Hematopoietic multipotent progenitor cell treated with erythropoietin and hydrocortisone succinate and interleukin-3 and kit ligand, for 4 days (in vitro differentiated cells): ENCODE results near the gene SLC6A19.
A peak's percentile ranks its signal among the peaks of the same experiment; 100 is the strongest.

Experiments used
- DNase-seq: peaks from one replicate; pipeline ENCODE4 v3.0.0-alpha.2; 2015

The SLC6A19 gene

GRCh38 chr5:1197876-1198666, 3.3 kb upstream of the SLC6A19 start:
- no peak for DNase-seq

- DNase-seq = no peak
Observed at GRCh38 chr5:1199340-1199648, 2.1 kb upstream of the SLC6A19 start.

DNA sequence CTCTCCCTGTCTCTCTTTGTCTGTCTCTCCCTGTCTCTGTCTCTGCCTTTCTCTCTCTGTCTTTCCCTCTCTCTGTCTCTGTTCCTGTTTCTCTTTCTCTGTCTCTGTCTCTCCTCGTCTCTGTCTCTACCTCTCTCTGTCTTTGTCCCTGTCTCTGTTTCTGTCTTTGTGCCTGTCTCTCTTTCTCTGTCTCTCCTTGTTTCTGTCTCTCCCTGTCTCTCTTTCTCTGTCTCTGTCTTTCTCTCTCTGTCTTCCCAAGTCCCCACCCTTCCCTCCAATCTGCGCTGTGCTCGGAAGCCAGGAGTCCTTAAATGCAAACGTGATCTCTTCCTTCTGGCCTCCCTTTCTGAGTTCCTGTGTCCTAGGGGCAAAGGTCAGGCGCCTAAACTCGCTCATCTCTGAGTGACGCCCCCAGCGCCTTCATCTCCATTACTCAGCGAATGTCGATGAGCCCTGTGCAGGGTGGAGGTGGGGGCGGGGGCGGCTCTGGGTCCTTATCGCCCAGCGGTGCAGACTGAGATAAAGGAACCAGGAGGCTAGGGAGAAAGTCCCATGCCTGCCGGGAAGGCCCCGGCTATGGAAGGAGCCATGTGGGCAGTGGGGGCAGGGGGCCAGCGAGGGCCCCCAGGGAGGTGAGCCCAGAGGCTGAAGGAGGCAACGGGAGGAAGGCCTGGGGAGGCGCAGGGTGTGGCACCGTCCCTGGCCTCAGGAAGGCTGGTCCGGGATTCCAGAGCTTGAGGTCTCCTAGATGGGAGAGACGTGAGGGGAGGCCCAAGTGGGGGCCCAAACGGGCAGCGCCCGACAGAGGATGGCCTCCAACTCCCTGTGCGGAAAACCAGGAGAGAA, 1.5 kb upstream of the SLC6A19 start:
- peak; percentile 62 for DNase-seq

DNA sequence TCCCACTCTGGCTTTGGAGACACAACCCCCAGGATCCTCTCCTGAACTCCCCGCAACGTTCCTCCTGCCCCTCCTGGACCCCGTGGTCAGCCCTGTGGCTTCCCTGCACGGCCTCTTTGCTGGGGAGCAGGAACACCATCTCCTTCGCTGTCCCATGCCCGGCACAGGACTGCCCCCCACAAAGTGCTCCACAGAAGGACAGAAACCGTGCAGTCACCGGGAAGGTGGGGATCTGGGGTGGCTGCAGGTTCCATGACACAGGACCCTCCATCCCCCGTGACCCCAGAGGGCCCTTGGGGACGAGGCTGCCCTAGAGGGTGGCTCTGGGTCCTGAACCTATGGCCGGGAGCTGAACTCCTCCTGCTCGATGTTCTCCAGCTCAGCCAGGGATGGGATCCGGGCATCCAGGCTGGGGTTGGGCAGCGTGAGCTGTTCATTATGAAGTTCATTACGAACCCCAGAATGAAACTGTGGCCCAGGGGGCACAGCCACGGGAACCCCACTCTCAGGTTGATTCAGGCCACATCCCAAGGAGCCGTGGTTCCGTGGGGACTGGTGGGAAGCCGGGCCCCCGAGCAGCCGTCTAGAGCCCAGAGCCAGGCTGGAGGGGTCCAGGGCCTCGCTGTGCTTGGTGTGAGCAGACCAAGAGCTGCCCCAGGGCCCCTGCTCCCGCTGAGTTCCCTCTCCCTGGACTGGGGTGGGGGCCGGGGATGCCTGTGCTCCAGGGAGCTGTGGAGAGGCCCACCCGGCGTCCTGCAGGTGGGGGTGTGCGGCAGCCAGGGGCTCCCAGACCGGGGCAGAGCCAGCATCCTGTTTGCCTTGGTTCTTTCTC, 684 bp upstream of the SLC6A19 start:
- DNase-seq = no peak

GRCh38 chr5:1202026-1202797, 817 bp downstream of the SLC6A19 start:
- no peak for DNase-seq

- no peak for DNase-seq
Observed at GRCh38 chr5:1202798-1203185, 1.4 kb downstream of the SLC6A19 start.

- DNase-seq = no peak
Observed at GRCh38 chr5:1203311-1203967, 2.0 kb downstream of the SLC6A19 start.

DNA sequence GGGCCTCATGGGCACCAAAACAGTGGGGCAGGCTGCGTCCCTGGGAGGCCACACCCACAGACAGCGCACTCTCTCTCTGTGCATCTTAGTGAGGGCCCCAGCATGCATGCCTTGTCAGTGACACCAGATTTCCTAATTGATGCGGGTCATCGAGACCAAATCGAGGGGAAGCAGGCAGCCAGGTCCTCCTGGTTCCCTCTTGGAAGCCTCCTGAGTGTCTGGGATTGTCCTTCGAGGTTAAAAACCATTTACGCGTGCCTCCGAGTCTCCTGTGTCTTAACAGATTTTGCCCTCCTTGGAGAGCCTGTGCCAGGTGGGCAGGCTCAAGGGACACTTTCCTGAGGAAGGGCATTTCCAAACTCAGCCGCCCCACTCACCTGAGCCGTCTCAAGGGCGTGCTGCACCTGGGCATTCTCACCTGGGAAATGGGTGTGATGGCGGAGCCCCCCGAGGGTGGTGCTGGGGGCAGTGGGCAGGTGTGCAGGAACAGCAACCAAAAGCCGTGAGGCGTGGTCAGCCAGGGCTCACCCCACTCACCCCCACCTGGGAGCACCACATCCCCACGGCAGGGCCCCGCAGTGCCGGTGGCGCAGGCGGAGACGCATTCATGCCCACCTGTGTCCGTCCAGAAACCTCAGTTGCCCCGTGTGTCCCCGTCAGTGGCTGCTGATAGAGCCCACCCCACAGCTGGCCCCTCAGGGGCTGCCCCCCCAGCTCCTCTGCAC, 2.7 kb downstream of the SLC6A19 start:
- no peak for DNase-seq

GRCh38 chr5:1204693-1205242, 3.4 kb downstream of the SLC6A19 start:
- peak; percentile 56 for DNase-seq

GRCh38 chr5:1205255-1206180, 4.1 kb downstream of the SLC6A19 start:
- DNase-seq = no peak

DNA sequence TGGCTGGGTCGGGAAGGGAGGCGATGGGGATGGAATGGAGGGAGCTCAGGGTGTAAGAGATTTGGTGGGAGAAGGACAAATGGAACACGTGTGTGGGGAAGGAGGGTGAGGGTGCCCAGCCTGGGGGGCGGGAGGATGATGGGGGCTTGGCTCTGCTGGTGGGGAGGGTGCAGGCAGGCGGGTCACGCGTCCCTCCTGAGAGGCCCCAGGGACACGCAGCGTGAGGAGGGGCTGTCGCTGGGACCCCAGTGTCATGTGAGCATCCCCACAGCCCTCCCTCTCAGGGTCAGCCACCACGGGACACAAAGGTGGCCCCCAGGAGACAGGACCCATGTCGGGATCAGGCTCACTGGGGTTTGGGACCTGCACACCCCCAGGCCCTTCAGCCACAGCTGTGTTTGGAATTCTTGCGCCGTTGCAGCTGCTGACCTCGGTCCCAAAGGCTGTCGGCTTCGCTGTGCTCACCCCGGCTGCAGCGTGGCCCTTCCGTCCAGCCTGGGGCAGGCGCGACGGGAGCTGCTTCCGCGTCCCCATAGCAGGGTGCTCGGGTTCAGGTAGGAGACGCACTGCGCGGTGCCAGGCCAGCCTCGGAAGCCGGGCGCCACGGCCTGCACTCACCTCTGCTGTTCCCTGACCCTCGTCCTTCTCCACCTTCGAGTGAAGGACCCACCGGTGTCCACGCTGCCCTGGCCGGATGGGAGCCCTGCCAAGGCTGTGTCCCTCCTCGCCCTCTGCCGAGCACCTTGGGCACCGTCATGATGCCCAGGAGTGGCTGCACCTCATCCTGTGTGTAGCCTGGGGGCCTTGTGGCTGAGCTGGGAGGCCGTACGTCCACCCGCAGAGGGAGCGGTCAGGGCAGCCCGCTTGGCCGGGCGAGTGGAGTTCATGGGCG, 5.4 kb downstream of the SLC6A19 start:
- no peak for DNase-seq

GRCh38 chr5:1207555-1207954, 6.2 kb downstream of the SLC6A19 start:
- no peak for DNase-seq

- no peak for DNase-seq
Observed at GRCh38 chr5:1208221-1208742, 6.9 kb downstream of the SLC6A19 start.

DNA sequence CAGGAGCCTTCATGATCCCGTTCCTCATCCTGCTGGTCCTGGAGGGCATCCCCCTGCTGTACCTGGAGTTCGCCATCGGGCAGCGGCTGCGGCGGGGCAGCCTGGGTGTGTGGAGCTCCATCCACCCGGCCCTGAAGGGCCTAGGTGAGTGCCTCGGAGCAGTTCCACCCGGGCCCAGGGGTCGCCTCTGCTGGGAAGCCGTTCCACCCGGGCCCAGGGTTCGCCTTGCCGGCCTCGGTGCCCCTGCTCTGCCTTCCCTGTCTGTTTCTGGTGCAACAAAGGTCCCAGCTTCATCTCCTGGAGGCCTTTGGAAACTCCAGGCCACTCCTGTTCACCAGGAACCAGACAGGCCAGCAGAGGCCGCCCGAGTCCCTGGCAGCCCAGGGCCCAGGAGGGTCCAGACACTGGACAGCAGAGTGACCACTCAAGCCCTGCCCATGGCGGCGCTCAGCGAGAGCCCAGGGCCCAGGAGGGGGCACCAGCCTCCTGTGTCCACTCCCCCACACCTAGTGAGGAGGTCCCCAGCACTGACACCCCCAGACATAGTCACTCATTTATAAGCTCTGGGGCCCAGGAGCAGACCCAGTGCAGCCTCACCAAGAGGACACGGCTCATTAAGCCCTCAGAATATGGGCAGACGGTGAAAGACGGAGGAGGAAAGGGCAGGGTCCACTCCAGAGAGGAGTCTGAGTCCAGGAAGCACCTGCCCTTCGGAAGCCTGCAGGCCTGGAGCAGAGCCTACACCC, 7.5 kb downstream of the SLC6A19 start:
- DNase-seq = no peak

DNA sequence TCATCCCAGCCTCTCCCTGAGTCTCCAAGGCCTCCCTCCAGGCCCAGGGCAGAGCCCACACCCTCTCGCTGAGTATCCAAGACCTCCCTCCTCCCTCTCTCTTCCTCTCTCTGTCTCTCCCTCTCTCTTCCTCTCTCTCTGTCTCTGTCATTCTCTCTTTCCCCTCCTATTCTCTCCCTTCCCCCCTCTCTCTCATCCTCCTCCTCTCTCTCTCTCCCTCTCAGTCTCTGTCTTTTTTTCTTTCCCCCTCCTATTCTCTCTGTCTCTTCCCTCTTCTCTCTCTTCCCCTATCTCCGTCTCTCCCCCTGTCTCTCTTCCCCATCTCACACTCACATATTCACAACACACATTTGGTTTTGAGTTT, 8.1 kb downstream of the SLC6A19 start:
- DNase-seq = no peak

- no peak for DNase-seq
Observed at GRCh38 chr5:1209896-1210776, 8.7 kb downstream of the SLC6A19 start.

GRCh38 chr5:1210832-1211251, 9.4 kb downstream of the SLC6A19 start:
- no peak for DNase-seq
